Gastroesophageal sphincter (tissue), 3 donors: ENCODE results near the gene PTPN14.

Source experiments
- CTCF ChIP-seq, 4 experiments: fragments of 200-600 bp in 2 of 4; fragments of 450-650 bp in 2 of 4; sonication (generic) in 1 of 4; IDR thresholded peaks; one replicate each; pipeline ENCODE4 v1.5.1; 2017 to 2019; ENCODE audit warnings: antibody characterized with exemption in 4 of 4, mild to moderate bottlenecking in 2 of 4, moderate library complexity in 2 of 4
- POLR2A ChIP-seq, 2 donors: fragments of 450-650 bp; IDR thresholded peaks; one replicate each; pipeline ENCODE4 v1.6.1; 2017; ENCODE audit warnings: antibody characterized with exemption in 2 of 2, mild to moderate bottlenecking in 2 of 2, moderate library complexity in 1 of 2
- POLR2AphosphoS5 ChIP-seq: sonication (generic); formaldehyde crosslinking; IDR thresholded peaks from one replicate; pipeline ENCODE4 v1.6.1; 2017; ENCODE audit warnings: antibody characterized with exemption

GRCh38 chr1:214321705-214322453 is 229.5 kb downstream of the PTPN14 start:
- TF ChIP-seq POLR2A (IDR thresholded peaks at IDR 0.05) (no peak), CTCF (IDR thresholded peaks at IDR 0.05) (no peak), POLR2AphosphoS5 (no peak)
